Naive thymus-derived CD8-positive, alpha-beta T cell (primary cell): ENCODE measurements around the gene TTR. TPM values are rescaled to one million over a fixed set of nuclear protein-coding genes. Genes with fewer than 3 reads are reported as not detected.
A peak's percentile ranks its signal among the peaks of the same experiment; 100 is the strongest.

Experiments
- ATAC-seq, 2 donors: fragments of 150-1000 bp; cut with Tn5 transposase in 1 of 2; sonication (Bioruptor Pico), chemical (Tn5 transposase) in 1 of 2; 1 replicate in 1 of 2; 2 replicates in 1 of 2; pipeline ENCODE4 v1.10.0; 2021; ENCODE audit warnings: mild to moderate bottlenecking in 2 of 2, moderate library complexity in 2 of 2
- POLR2A ChIA-PET: fragments of 350-600 bp; sonication (Branson Sonifier 250); formaldehyde crosslinking; loops from one replicate; lab custom pipeline; 2021; ENCODE audit warnings: antibody characterized with exemption; lab: Charles Lee
- DNase-seq, 10 donors: peaks; one replicate each; pipeline versions ENCODE4 v3.0.0 to v3.0.0-alpha.2; 2020 to 2022
- H3K27ac Mint-ChIP-seq, 10 donors: one replicate each; pipeline ENCODE4 v1.8.0; 2020 to 2022; ENCODE audit warnings: mild to moderate bottlenecking in 10 of 10, mixed read lengths in 10 of 10, moderate library complexity in 4 of 10, inconsistent platforms in 1 of 10
- H3K27me3 Mint-ChIP-seq, 5 donors: one replicate each; pipeline ENCODE4 v1.8.0; 2021 to 2022; ENCODE audit warnings: mixed read lengths in 5 of 5
- H3K36me3 Mint-ChIP-seq, 3 donors: one replicate each; pipeline ENCODE4 v1.8.0; 2020 to 2022; ENCODE audit warnings: mixed read lengths in 3 of 3, mild to moderate bottlenecking in 2 of 3, inconsistent platforms in 1 of 3
- H3K4me1 Mint-ChIP-seq, 4 donors: one replicate each; pipeline ENCODE4 v1.8.0; 2021 to 2022; ENCODE audit warnings: mixed read lengths in 4 of 4
- H3K4me3 Mint-ChIP-seq, 10 donors: one replicate each; pipeline ENCODE4 v1.8.0; 2020 to 2022; ENCODE audit warnings: mild to moderate bottlenecking in 10 of 10, mixed read lengths in 10 of 10, moderate library complexity in 6 of 10, inconsistent platforms in 1 of 10
- H3K9me3 Mint-ChIP-seq, 9 donors: one replicate each; pipeline ENCODE4 v1.8.0; 2020 to 2022; ENCODE audit warnings: mixed read lengths in 9 of 9, mild to moderate bottlenecking in 3 of 9, inconsistent platforms in 1 of 9, moderate library complexity in 1 of 9
- polyA plus RNA-seq, 3 donors: library from polyadenylated mRNA; unstranded; fragments of 300-500 nt; fragmentation: Illumina TruSeq; gene quantifications; one replicate each; pipeline ENCODE4 v1.2.3, GENCODE V29; 2021
- total RNA-seq, 8 experiments: library from RNA in 2 of 8; stranded (reverse) in 2 of 8; gene quantifications; one replicate each; pipeline ENCODE4 v1.2.3 and lab custom pipeline; 2021 to 2026

TTR gene
- total and polyA plus RNA-seq, 5 experiments from 2014 or later = not detected

DNA sequence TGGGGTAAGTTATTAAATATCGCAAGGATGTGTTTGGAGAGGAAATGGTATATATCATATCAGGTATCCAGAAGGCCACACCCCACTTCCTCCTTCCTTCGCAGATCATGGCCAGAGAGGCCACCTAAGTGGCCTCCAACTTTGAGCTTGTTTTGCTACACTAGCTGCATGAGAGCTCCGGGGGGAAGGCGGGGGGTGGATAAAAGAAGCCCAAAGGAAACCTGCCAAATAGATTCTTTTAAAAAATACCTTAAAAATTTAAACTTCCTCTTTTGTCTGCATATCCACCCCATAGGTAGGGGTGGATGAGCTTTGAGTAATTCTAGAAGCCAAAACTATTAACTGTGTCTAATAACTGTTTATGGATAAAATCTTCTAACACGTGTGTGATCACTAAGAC, 5.7 kb upstream of the TTR start:
- Mint-ChIP-seq H3K4me1 (no peaks in the 10 kb centered on the region), H3K36me3 (no peaks in the 10 kb centered on the region), H3K9me3 (no peaks in the 10 kb centered on the region), H3K27ac (no peak overlapping the region), H3K4me3 (no peak overlapping the region), H3K27me3 (peaks cover 0 to 15% (median 1%) of the 10 kb centered on the region in 5 donors)
- POLR2A ChIA-PET = no interaction called here
- ATAC-seq (no peak), DNase-seq (no peak)

DNA sequence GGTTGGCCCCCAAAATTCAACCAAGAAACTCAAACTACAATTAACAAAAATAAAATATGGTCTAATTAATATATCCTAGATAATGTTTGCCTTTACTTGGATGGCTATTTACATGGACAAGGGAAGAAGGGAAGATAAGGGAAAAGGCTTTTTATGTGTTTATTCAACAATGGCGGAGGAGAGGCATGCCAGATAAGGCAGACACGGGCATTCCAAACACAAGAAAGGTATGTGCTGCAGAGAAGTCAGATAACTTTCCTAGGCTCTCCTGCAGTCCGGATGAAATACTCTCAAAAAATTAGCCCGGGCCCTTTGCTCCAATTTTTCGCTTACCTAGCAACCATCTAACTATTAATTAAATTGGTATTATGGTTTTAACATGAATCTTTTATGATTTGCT, 5.1 kb upstream of the TTR start:
- peaks cover 0 to 18% (median 1%) of the 10 kb centered on the region in 5 donors for H3K27me3 Mint-ChIP-seq

DNA sequence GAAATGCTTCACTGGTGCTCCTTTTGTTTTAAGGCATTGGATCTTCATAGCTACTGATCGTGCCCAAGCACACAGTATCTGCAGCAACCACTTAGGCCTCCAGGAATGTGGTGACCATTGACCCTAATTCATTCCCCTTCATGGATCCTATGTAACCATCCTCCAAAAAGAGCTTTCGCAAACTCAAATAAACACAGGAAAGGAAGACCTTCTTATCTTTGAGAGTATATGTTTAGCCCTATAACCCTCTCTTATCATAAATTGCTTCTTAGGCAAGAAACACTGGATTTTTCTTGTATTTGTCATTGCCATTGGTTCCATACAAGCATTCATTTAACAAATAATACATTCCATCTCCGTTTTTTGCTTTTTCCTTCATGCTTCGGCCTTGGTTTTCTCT, 4.1 kb upstream of the TTR start:
- Mint-ChIP-seq H3K4me1 (no peaks in the 10 kb centered on the region), H3K9me3 (no peaks in the 10 kb centered on the region), H3K27ac (no peak overlapping the region), H3K27me3 (peaks cover under 1 to 19% (median 1%) of the 10 kb centered on the region in 5 donors), H3K4me3 (no peak overlapping the region), H3K36me3 (no peaks in the 10 kb centered on the region)
- DNase-seq (no peak), ATAC-seq (no peak)
- POLR2A ChIA-PET = no interaction called here

More for the DNA sequence above, 5.1 kb upstream of the TTR start:
- ATAC-seq = no peak
- Mint-ChIP-seq H3K36me3 (no peaks in the 10 kb centered on the region), H3K9me3 (no peaks in the 10 kb centered on the region), H3K4me3 (no peak overlapping the region), H3K4me1 (no peaks in the 10 kb centered on the region), H3K27ac (no peak overlapping the region)
- DNase-seq = no peak
- POLR2A ChIA-PET = no interaction called here

DNA sequence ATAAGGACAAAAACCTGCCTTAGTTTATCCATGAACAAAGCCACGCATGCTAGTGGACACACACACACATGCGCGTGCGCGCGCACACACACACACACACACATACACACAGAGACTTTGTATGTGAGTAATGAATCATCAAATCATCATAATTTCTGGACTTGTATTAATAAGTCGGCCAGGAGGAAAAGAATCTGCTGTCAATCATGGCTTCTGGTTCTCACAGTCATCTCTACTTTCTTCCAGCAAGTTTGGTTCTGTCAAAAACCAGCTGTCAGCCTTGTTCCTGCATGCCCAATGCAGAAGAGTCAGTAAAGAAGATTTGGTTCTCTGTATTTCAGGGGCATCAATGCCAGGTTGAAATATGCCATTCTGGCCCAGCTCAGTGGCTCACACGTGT, 1.1 kb upstream of the TTR start:
- peaks cover 0 to 18% (median 2%) of the 10 kb centered on the region in 5 donors for H3K27me3 Mint-ChIP-seq
- POLR2A ChIA-PET = no interaction called here
- ATAC-seq = no peak

DNA sequence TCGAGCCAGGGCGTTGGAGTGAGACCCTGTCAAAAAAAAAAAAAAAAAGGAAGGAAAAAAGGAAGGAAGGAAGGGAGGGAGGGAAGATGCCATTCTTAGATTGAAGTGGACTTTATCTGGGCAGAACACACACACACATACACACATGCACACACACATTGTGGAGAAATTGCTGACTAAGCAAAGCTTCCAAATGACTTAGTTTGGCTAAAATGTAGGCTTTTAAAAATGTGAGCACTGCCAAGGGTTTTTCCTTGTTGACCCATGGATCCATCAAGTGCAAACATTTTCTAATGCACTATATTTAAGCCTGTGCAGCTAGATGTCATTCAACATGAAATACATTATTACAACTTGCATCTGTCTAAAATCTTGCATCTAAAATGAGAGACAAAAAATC, 564 bp upstream of the TTR start:
- DNase-seq (no peak), ATAC-seq (no peak)
- Mint-ChIP-seq H3K9me3 (no peaks in the 10 kb centered on the region), H3K4me1 (no peaks in the 10 kb centered on the region), H3K27ac (no peak overlapping the region), H3K36me3 (no peaks in the 10 kb centered on the region), H3K4me3 (no peak overlapping the region), H3K27me3 (peaks cover 0 to 18% (median 2%) of the 10 kb centered on the region in 5 donors)
- POLR2A ChIA-PET = no interaction called here

More for the DNA sequence above, 1.1 kb upstream of the TTR start:
- Mint-ChIP-seq H3K27ac (no peak overlapping the region), H3K9me3 (no peaks in the 10 kb centered on the region), H3K4me1 (no peaks in the 10 kb centered on the region), H3K4me3 (no peak overlapping the region), H3K36me3 (no peaks in the 10 kb centered on the region)
- DNase-seq = no peak

DNA sequence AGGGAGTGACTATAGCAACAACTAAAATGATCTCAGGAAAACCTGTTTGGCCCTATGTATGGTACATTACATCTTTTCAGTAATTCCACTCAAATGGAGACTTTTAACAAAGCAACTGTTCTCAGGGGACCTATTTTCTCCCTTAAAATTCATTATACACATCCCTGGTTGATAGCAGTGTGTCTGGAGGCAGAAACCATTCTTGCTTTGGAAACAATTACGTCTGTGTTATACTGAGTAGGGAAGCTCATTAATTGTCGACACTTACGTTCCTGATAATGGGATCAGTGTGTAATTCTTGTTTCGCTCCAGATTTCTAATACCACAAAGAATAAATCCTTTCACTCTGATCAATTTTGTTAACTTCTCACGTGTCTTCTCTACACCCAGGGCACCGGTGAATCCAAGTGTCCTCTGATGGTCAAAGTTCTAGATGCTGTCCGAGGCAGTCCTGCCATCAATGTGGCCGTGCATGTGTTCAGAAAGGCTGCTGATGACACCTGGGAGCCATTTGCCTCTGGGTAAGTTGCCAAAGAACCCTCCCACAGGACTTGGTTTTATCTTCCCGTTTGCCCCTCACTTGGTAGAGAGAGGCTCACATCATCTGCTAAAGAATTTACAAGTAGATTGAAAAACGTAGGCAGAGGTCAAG, 955 bp downstream of the TTR start:
- H3K27me3 Mint-ChIP-seq = peaks cover 0 to 22% (median 2%) of the 10 kb centered on the region in 5 donors
- POLR2A ChIA-PET = no interaction called here
- no peaks in the 10 kb centered on the region for H3K9me3 Mint-ChIP-seq
- no peak overlapping the region for H3K4me3 Mint-ChIP-seq
- ATAC-seq = no peak
- peak overlapping the region in 1 of 10 donors; percentile 42 for H3K27ac Mint-ChIP-seq
- H3K36me3 Mint-ChIP-seq = no peaks in the 10 kb centered on the region
- DNase-seq = no peak
- no peaks in the 10 kb centered on the region for H3K4me1 Mint-ChIP-seq

DNA sequence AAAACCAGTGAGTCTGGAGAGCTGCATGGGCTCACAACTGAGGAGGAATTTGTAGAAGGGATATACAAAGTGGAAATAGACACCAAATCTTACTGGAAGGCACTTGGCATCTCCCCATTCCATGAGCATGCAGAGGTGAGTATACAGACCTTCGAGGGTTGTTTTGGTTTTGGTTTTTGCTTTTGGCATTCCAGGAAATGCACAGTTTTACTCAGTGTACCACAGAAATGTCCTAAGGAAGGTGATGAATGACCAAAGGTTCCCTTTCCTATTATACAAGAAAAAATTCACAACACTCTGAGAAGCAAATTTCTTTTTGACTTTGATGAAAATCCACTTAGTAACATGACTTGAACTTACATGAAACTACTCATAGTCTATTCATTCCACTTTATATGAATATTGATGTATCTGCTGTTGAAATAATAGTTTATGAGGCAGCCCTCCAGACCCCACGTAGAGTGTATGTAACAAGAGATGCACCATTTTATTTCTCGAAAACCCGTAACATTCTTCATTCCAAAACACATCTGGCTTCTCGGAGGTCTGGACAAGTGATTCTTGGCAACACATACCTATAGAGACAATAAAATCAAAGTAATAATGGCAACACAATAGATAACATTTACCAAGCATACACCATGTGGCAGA, 3.6 kb downstream of the TTR start:
- no peak overlapping the region for H3K4me3 Mint-ChIP-seq
- H3K27ac Mint-ChIP-seq = no peak overlapping the region
- no peak for DNase-seq
- H3K36me3 Mint-ChIP-seq = no peaks in the 10 kb centered on the region
- no peaks in the 10 kb centered on the region for H3K9me3 Mint-ChIP-seq
- H3K27me3 Mint-ChIP-seq = peaks cover 0 to 27% (median 4%) of the 10 kb centered on the region in 5 donors
- no peaks in the 10 kb centered on the region for H3K4me1 Mint-ChIP-seq
- no peak for ATAC-seq
- POLR2A ChIA-PET = no interaction called here

DNA sequence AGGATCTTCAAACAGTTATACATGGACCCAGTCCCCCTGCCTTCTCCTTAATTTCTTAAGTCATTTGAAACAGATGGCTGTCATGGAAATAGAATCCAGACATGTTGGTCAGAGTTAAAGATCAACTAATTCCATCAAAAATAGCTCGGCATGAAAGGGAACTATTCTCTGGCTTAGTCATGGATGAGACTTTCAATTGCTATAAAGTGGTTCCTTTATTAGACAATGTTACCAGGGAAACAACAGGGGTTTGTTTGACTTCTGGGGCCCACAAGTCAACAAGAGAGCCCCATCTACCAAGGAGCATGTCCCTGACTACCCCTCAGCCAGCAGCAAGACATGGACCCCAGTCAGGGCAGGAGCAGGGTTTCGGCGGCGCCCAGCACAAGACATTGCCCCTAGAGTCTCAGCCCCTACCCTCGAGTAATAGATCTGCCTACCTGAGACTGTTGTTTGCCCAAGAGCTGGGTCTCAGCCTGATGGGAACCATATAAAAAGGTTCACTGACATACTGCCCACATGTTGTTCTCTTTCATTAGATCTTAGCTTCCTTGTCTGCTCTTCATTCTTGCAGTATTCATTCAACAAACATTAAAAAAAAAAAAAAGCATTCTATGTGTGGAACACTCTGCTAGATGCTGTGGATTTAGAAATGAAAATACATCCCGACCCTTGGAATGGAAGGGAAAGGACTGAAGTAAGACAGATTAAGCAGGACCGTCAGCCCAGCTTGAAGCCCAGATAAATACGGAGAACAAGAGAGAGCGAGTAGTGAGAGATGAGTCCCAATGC, 4.6 kb downstream of the TTR start:
- Mint-ChIP-seq H3K27ac (no peak overlapping the region), H3K27me3 (peaks cover 0 to 20% (median 2%) of the 10 kb centered on the region in 5 donors)
- POLR2A ChIA-PET = no interaction called here

DNA sequence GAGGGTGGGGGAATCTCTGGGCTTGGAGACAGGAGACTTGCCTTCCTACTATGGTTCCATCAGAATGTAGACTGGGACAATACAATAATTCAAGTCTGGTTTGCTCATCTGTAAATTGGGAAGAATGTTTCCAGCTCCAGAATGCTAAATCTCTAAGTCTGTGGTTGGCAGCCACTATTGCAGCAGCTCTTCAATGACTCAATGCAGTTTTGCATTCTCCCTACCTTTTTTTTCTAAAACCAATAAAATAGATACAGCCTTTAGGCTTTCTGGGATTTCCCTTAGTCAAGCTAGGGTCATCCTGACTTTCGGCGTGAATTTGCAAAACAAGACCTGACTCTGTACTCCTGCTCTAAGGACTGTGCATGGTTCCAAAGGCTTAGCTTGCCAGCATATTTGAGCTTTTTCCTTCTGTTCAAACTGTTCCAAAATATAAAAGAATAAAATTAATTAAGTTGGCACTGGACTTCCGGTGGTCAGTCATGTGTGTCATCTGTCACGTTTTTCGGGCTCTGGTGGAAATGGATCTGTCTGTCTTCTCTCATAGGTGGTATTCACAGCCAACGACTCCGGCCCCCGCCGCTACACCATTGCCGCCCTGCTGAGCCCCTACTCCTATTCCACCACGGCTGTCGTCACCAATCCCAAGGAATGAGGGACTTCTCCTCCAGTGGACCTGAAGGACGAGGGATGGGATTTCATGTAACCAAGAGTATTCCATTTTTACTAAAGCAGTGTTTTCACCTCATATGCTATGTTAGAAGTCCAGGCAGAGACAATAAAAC, 6.5 kb downstream of the TTR start:
- Mint-ChIP-seq H3K27me3 (peaks cover 0 to 12% (median 2%) of the 10 kb centered on the region in 5 donors), H3K4me1 (no peaks in the 10 kb centered on the region), H3K36me3 (no peaks in the 10 kb centered on the region), H3K9me3 (no peaks in the 10 kb centered on the region), H3K4me3 (no peak overlapping the region), H3K27ac (no peak overlapping the region)
- DNase-seq (no peak), ATAC-seq (no peak)
- POLR2A ChIA-PET = no interaction called here

More for the DNA sequence above, 4.6 kb downstream of the TTR start:
- Mint-ChIP-seq H3K36me3 (no peaks in the 10 kb centered on the region), H3K4me3 (no peak overlapping the region), H3K4me1 (no peaks in the 10 kb centered on the region), H3K9me3 (no peaks in the 10 kb centered on the region)
- DNase-seq (no peak), ATAC-seq (no peak)

DNA sequence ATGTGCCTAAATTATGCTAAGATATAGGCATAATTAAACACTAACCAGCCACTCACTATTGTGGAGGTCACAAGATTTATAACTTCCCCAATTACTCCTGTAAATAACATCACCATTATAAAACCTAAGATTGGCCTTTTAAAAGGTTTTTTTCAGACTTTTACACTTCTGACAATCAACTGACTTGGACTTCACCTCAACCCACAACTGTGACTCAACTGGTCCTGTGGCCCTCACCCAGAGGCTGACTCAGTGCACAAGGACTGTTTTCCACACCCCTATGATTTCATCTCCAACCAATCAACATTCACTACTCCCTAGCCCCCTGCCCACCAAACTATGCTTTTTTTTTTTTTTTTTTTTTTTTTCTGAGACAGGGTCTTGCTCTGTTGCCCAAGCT, 11.6 kb downstream of the TTR start:
- ATAC-seq = no peak
- H3K27ac Mint-ChIP-seq = no peak overlapping the region
- H3K4me3 Mint-ChIP-seq = no peak overlapping the region
- POLR2A ChIA-PET = no interaction called here
- peaks cover 0 to 6% (median 4%) of the 10 kb centered on the region in 5 donors for H3K27me3 Mint-ChIP-seq
- DNase-seq = no peak
- no peaks in the 10 kb centered on the region for H3K4me1 Mint-ChIP-seq
- H3K9me3 Mint-ChIP-seq = peaks cover 0 to 3% (median 0%) of the 10 kb centered on the region in 9 donors
- H3K36me3 Mint-ChIP-seq = no peaks in the 10 kb centered on the region

DNA sequence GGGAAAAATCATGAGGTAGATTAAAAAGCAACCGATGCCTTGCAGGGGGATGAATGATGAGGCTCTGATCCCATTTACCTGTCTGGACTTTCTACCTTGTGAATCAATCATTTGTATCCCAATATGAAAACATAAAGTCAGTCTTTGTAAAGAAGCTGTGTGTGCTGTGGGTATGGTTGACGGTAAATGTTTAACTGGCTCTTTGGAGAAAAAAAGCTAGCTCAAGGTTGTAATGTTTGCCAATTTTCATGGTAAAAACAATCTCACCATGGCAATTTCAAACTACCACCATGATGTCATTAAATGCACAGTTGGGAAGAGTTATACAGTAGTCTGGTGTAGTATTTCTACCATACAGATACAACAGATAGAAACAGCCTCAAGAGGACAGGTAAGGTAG, 14.6 kb downstream of the TTR start:
- DNase-seq = no peak
- Mint-ChIP-seq H3K4me3 (no peak overlapping the region), H3K9me3 (peaks cover 0 to 3% (median 0%) of the 10 kb centered on the region in 9 donors), H3K27me3 (peaks cover 0 to 12% (median 4%) of the 10 kb centered on the region in 5 donors), H3K4me1 (no peaks in the 10 kb centered on the region), H3K36me3 (no peaks in the 10 kb centered on the region), H3K27ac (no peak overlapping the region)
- ATAC-seq = no peak
- POLR2A ChIA-PET = no interaction called here

DNA sequence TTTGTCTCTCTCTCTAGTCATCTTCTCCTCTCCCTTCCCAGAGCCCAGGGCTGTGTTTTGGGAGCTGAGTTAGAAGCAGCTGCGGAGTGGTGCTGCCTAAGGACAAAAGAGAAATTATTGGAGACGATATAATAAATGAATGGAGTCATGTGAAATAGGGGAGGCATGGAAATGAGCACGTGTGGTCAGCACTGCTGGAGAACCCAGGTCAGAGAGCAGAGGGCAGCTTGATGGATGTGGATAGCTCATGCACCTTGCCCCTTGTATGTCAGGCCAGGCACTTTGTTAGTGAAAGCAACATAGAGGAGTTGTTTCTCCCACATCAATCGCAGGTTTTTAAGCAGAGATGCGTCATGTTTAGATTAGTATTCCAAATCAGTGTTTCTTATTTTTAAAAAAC, 15.7 kb downstream of the TTR start:
- POLR2A ChIA-PET = no interaction called here
- DNase-seq (no peak), ATAC-seq (no peak)
- Mint-ChIP-seq H3K4me1 (no peaks in the 10 kb centered on the region), H3K36me3 (no peaks in the 10 kb centered on the region), H3K4me3 (no peak overlapping the region), H3K27me3 (peaks cover 0 to 12% (median 4%) of the 10 kb centered on the region in 5 donors), H3K27ac (no peak overlapping the region), H3K9me3 (peaks cover 0 to 3% (median 0%) of the 10 kb centered on the region in 9 donors)
